ENCODE measurements around the gene GIMAP7. TPM values are rescaled to one million over a fixed set of nuclear protein-coding genes. Genes with fewer than 3 reads are reported as not detected.

Gene GIMAP7
- 16.8 TPM for total RNA-seq
- long read RNA-seq, transcript GIMAP7-201 (2 exons, 1,256 nt) = major isoform, 10 of 10 reads
- long read RNA-seq, partial matches to known transcripts = 0 of 10 reads
- long read RNA-seq, other reads (novel, unspliced or antisense) = 0 of 10 reads

DNA sequence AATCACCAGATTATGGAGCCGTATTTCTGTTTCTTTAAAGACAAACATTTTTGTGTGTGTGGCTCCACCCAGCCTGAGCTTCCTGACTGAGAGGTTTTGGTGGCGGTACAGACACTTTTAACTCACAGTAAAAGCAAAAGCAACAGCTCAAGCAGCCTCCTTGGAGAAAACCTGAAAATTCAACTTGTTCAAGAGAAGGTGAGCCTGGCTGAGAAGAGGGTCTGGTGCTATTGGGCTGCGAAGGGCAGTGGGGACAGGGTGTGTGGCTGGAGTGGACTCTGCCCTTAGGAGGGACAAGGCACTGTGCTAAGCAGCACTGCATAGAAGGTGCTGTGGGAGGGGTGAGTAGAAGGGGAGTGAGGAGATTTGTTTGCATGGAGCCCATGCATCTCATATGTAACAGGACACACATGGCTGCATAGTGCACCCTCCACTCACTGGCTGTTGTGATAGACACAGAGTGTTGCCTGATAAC is at the start of gene GIMAP7:
Gene GIMAP7, plus strand, starts transcription at position 125 of the 475 bp plus-strand sequence. CDS start 5,103 bp downstream, outside the sequence.
- no peaks in the 10 kb centered on the region for H3K27me3 ChIP-seq (ENCODE audit: low read depth)

DNA sequence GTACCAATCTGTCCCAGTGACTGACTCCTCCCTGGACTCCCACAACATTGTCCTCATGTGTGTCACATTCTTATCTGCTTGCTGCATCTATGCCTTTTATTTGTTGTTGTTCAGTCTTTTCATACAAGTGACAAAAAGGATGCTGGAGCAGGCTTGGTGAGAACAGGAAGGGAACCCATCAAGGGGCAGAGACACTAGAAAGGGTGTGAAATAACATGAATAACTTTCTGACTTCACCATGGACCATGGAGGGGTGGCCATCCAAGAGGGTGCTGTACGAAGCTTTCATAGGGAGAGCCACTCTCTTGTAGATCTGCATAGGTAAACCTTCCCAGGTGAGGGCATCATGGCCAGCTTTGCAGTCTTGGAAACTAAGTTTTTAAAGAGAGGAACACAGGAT is 49.7 kb upstream of the GIMAP7 start:
- TF ChIP-seq, protein P1, sequence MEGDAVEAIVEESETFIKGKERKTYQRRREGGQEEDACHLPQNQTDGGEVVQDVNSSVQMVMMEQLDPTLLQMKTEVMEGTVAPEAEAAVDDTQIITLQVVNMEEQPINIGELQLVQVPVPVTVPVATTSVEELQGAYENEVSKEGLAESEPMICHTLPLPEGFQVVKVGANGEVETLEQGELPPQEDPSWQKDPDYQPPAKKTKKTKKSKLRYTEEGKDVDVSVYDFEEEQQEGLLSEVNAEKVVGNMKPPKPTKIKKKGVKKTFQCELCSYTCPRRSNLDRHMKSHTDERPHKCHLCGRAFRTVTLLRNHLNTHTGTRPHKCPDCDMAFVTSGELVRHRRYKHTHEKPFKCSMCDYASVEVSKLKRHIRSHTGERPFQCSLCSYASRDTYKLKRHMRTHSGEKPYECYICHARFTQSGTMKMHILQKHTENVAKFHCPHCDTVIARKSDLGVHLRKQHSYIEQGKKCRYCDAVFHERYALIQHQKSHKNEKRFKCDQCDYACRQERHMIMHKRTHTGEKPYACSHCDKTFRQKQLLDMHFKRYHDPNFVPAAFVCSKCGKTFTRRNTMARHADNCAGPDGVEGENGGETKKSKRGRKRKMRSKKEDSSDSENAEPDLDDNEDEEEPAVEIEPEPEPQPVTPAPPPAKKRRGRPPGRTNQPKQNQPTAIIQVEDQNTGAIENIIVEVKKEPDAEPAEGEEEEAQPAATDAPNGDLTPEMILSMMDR (IDR thresholded peaks at IDR 0.05; ENCODE audit: borderline replicate concordance) = no peak
- Histone ChIP-seq H3K27me3 (ENCODE audit: low read depth) (no peaks in the 10 kb centered on the region), H3K4me3 (no peak overlapping the region), H3K36me3 (peaks cover 43% of the 10 kb centered on the region), H3K27ac (replicated peaks) (peak overlapping the region; percentile 65), H3K4me1 (peaks cover 45% of the 10 kb centered on the region), H3K9me3 (replicated peaks) (peaks cover 34% of the 10 kb centered on the region)
- intact Hi-C loops (cut with micrococcal nuclease) = no loop called here
- no peak for DNase-seq

More for the DNA sequence above, at the start of gene GIMAP7:
- DNase-seq = no peak
- intact Hi-C loops (cut with micrococcal nuclease) = no loop called here
- H3K36me3 ChIP-seq = no peaks in the 10 kb centered on the region
- H3K27ac ChIP-seq (replicated peaks) = peak within 1 kb of the TSS; percentile 86
- TF ChIP-seq, protein P1 (IDR thresholded peaks at IDR 0.05; ENCODE audit: borderline replicate concordance) = no peak
- H3K4me3 ChIP-seq = peak within 1 kb of the TSS; percentile 68
- H3K4me1 ChIP-seq = peaks cover 4% of the 10 kb centered on the region
- H3K9me3 ChIP-seq (replicated peaks) = peaks cover 5% of the 10 kb centered on the region

- TF ChIP-seq, protein P1 (IDR thresholded peaks at IDR 0.05; ENCODE audit: borderline replicate concordance) = no peak
- intact Hi-C loops (cut with micrococcal nuclease) = no loop called here
Measured at GRCh38 chr7:150465414-150465813, 49.3 kb upstream of the GIMAP7 start.

DNA sequence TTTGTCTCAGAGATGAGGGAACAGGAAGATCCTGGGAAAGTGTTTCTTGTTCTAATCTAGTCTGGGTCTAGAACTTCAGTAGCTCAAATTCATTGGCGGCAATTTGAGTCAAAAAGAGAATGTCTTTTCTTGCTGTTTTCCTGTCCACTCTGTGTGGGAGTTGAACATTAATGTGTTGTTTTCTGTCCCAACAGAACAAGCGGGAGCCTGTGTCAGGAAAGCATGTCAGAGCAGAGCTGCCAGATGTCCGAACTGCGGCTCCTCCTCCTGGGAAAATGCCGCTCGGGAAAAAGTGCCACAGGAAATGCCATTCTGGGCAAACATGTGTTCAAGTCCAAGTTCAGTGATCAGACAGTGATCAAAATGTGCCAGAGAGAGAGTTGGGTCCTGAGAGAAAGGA is 48.2 kb upstream of the GIMAP7 start:
- DNase-seq = no peak
- Histone ChIP-seq H3K4me1 (peaks cover 48% of the 10 kb centered on the region), H3K27me3 (ENCODE audit: low read depth) (no peaks in the 10 kb centered on the region), H3K4me3 (peak overlapping the region; percentile 57), H3K27ac (replicated peaks) (peak overlapping the region; percentile 65), H3K9me3 (replicated peaks) (peaks cover 22% of the 10 kb centered on the region), H3K36me3 (peaks cover 42% of the 10 kb centered on the region)
- intact Hi-C loops (cut with micrococcal nuclease) = no loop called here
- TF ChIP-seq, protein P1 (IDR thresholded peaks at IDR 0.05; ENCODE audit: borderline replicate concordance) = no peak

More at GRCh38 chr7:150465414-150465813, 49.3 kb upstream of the GIMAP7 start:
- peaks cover 32% of the 10 kb centered on the region for H3K9me3 ChIP-seq (replicated peaks)
- no peak overlapping the region for H3K4me3 ChIP-seq
- H3K4me1 ChIP-seq = peaks cover 47% of the 10 kb centered on the region
- no peaks in the 10 kb centered on the region for H3K27me3 ChIP-seq (ENCODE audit: low read depth)
- peaks cover 40% of the 10 kb centered on the region for H3K36me3 ChIP-seq
- peak overlapping the region; percentile 65 for H3K27ac ChIP-seq (replicated peaks)
- no peak for DNase-seq

- Histone ChIP-seq H3K27me3 (ENCODE audit: low read depth) (no peaks in the 10 kb centered on the region), H3K4me1 (peaks cover 64% of the 10 kb centered on the region), H3K9me3 (replicated peaks) (peaks cover 4% of the 10 kb centered on the region), H3K4me3 (peak overlapping the region; percentile 57), H3K27ac (replicated peaks) (peak overlapping the region; percentile 65), H3K36me3 (peaks cover 46% of the 10 kb centered on the region)
- no peak for DNase-seq
- intact Hi-C loops (cut with micrococcal nuclease) = no loop called here
- TF ChIP-seq, protein P1 (IDR thresholded peaks at IDR 0.05; ENCODE audit: borderline replicate concordance) = no peak
Measured at GRCh38 chr7:150468241-150468640, 46.4 kb upstream of the GIMAP7 start.

Measured in left ventricle myocardium inferior (tissue), 1 donor.